ELF-1 (cell line): ENCODE results near the gene TRPV3.
"Not testable (repeated sequence)": the region's sequence is repeated elsewhere in the genome, so short reads cannot be mapped to it uniquely, and the experiment has no call there.

Experiments
- DNase-seq: peaks from one replicate; pipeline ENCODE4 v3.0.0-alpha.2; 2016; ENCODE audit warnings: low read depth, low spot score

TRPV3 gene

GRCh38 chr17:3557768-3558583 lies at the start of gene TRPV3:
TSS of gene TRPV3 (minus strand) at chr17:3557812. CDS start at chr17:3554850, 2,962 bp downstream.
- DNase-seq: peak; percentile 22

- no peak for DNase-seq
Observed at GRCh38 chr17:3603870-3604259, 46.3 kb upstream of the TRPV3 start.

GRCh38 chr17:3603119-3603869 lies 45.7 kb upstream of the TRPV3 start:
- no peak for DNase-seq

GRCh38 chr17:3602499-3602898 lies 44.9 kb upstream of the TRPV3 start:
- peak; percentile 75 for DNase-seq

DNA sequence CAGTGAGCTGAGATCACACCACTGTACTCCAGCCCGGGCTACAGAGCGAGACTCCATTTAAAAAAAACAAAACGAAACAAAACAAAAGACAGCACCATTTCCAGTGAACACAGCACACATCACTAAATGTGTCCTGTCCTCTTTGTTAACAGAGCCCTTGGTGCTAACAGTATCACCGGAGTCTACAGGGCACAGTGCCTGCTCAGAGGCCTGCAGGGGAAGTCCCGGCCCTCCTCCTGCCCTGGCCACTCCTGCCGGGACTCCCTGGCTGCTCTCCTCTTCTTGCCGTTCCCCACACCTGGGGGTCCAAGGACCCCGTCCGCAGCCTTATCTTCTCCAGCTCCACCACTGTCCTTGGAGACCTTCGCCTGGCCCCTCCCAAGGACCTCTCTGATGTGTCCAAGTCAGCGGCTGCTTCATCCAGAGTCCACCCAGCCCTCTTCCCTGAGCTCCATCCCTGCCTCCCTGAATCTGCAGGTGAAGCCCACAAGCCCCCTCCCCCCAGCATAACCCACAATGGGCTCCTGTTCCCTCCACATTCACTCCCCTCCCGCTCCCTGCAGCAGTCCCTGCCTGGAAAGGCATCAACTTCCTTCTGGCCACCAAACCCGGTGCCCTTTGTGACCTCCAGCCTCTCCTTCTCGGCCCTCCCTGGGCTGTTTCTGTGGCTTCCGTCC lies 43.1 kb upstream of the TRPV3 start:
- DNase-seq: no peak

- DNase-seq: no peak
Observed at GRCh38 chr17:3598078-3598477, 40.5 kb upstream of the TRPV3 start.

- DNase-seq: no peak
Observed at GRCh38 chr17:3596804-3597464, 39.3 kb upstream of the TRPV3 start.

DNA sequence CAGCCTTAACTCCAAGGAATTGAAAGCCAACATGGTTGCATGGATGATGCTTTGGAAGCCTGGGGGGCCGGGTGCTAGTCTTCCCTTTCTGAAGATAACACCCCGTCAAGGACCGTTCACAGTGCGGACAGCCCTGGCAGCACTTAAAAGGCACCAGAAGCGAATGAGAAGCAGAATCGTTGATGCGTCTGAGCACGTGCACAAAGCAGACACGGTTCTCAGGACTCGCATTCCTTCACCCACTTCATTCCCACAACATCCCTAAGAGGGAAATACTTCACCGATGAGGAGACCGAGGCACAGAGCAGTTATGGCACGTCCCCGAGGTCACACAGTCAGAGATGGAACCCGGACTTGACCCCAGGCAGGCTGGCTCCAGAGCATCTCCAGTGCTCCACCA lies 37.4 kb upstream of the TRPV3 start:
- no peak for DNase-seq

- DNase-seq: peak; percentile 49
Observed at GRCh38 chr17:3594051-3594800, 36.6 kb upstream of the TRPV3 start.

DNA sequence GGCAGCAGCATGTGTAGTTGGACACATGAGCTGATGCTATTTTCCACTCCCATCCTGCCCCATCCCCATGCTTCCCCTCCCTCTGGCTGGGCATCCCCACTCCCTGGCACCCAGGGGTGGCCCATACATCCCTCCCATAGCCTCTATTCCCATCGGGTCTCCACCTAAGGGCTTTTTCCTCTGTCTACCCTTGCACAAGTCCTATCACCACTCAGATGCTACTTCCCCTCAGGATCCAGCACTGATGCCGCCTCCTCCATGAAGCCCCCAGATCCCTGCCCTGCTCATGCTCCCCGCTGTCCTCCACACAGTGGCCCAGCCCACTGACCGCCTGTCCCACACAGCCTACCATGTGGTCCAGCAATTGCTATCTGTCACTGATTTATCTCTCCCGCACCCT lies 35.8 kb upstream of the TRPV3 start:
- no peak for DNase-seq

DNA sequence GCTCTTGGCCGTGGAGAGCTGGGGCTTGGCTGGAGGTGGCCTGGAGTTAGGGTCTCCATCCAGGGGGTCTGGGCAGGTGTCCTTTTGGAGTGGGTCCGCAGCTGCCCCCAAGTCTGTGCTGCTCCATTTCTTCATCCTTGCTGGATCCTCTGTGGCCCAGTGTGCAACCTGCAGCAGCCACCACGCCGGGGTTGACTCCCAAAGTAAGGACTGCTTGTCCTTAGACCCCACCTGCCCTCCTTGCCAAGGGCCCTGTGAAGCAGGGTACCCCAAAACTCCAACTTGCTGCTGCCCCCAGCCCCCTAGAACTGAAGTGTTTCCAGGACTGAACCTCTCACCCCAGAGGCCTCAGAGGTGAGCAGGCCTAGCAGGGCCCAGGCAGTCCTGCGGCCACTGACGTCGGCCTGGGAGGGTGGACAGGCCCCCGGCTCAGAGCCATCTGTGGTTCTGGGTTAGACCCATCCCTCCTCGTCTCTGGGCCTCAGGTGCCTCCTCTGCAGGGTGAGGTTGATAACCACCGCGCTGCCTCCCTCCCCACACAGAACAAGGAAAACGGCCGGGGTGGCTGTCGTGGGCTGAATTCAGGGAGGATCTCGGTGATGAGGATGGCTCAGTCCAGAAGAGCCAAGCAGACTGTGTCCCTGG lies 34.7 kb upstream of the TRPV3 start:
- no peak for DNase-seq

DNA sequence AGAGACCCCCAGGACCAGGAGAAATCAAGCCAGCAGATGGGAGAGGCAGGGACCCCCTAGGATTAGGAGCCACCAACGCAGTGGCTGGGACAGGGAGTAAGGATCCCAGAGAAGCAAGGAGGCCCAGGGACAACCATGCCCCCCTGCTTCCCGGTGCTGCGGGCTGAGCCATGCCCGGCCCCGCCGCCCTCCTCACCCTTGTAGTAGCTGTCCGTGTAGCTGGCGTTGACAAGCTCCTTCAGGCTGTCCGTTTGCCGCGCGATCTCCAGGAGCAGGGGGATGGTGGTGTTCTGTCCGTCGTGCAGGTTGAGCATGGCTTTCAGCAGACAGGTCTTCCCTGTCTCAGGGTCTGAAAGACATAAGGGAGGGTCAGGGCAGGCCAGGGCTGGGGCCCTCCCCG lies 33.2 kb upstream of the TRPV3 start:
- DNase-seq: no peak

DNA sequence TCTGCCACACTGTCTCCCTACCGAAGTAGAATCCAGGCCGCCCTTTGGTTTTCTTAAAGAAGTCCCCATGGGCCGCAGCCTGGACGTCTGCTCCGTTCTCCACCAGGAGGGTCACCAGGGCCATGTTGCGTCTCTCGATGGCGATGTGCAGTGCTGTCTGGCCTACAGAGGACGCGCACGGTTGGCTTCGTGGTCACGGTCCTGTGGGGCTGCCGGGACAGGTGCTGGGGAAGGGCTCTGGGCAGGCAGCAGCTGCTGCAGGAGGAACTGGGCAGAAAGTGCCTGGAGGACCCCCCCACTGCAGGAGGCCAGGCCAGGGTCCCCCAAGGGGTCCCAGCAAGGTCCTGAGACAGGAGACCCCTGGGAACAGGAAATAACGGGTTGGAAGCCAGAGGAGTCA lies 32.6 kb upstream of the TRPV3 start:
- no peak for DNase-seq

- no peak for DNase-seq
Observed at GRCh38 chr17:3589784-3590183, 32.2 kb upstream of the TRPV3 start.

- no peak for DNase-seq
Observed at GRCh38 chr17:3585826-3586225, 28.2 kb upstream of the TRPV3 start.

DNA sequence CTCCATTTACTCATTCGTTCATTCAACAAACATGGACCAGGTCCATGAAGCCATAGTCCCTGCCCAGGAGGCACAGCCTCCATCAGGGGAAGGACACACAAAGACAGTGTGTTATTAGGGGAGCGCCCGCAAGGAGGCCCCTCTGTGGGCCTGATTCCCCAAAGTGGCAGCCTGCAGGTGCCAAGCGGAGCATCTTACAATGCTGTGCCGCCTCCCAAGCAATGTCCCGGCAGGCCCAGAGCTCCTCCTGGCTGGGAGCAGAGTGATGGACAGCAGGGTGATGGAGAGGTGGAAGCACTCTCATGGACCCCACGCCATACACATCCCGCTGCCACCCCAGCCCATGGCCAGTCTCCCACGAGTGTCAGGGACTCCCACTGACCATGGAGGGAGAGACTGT lies 25.8 kb upstream of the TRPV3 start:
- no peak for DNase-seq

- DNase-seq: no peak
Observed at GRCh38 chr17:3582915-3583314, 25.3 kb upstream of the TRPV3 start.

DNA sequence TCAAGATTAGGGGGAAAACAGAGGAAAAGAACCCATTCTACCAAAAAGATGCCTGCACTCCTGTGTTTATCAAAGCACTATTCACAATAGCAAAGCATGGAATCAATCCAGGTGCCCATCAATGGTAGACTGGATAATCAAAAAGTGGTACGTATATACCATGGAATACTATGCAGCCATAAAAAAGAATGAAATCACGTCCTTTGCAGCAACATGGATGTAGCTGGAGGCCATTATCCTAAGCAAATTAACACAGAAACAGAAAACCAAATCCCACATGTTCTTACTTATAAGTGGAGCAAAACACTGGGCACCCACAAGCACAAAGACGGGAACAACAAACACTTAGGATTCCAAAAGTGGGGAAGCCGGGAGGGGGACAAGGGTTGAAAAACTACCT lies 21.1 kb upstream of the TRPV3 start:
- not testable (repeated sequence) for DNase-seq

GRCh38 chr17:3576970-3577369 lies 19.4 kb upstream of the TRPV3 start:
- DNase-seq: no peak

DNA sequence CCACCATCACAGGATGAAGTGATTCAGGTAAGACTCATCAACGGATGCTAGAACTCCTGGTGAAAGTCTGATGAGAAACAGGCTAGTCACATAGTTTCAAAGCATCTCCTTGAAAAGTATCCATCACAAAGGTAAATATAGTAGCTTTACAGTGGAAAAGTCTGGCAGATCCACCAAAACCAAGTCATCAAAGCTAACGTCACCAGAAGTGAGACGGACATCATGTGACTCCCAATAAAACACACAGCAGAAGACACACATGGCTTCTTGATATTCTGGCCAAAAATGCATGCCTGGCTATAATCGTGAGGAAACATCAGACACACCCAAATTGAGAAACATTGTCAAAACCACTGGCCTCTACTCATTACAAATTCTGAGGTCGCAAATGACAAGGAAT lies 17.9 kb upstream of the TRPV3 start:
- DNase-seq: no peak

GRCh38 chr17:3574231-3574630 lies 16.6 kb upstream of the TRPV3 start:
- no peak for DNase-seq
